Measurements from ENCODE around the gene SDHAF2.
A peak's percentile ranks its signal among the peaks of the same experiment; 100 is the strongest.

SDHAF2 gene

GRCh38 chr11:61480994-61481335, 51.0 kb downstream of the SDHAF2 start:
- DNase-seq (ENCODE audit: low read depth), result peak; percentile 50

GRCh38 chr11:61481806-61482205, 51.9 kb downstream of the SDHAF2 start:
- no peak for DNase-seq (ENCODE audit: low read depth)
- no peak overlapping the region for H3K4me3 ChIP-seq (ENCODE audit: low read depth, low read length)
- no peak for TF ChIP-seq CTCF (conservative IDR thresholded peaks at IDR 0.05; ENCODE audit: low read depth, low read length)

More at GRCh38 chr11:61480994-61481335, 51.0 kb downstream of the SDHAF2 start:
- no peak for TF ChIP-seq CTCF (conservative IDR thresholded peaks at IDR 0.05; ENCODE audit: low read depth, low read length)
- H3K4me3 ChIP-seq (ENCODE audit: low read depth, low read length), result no peak overlapping the region

- no peak for DNase-seq (ENCODE audit: low read depth)
- peak; percentile 70 for TF ChIP-seq CTCF (conservative IDR thresholded peaks at IDR 0.05; ENCODE audit: low read depth, low read length)
- H3K4me3 ChIP-seq (ENCODE audit: low read depth, low read length), result no peak overlapping the region
These were observed 52.6 kb downstream of the SDHAF2 start for GRCh38 chr11:61482513-61482912.

- DNase-seq (ENCODE audit: low read depth), result no peak
- no peak overlapping the region for H3K4me3 ChIP-seq (ENCODE audit: low read depth, low read length)
- TF ChIP-seq CTCF (conservative IDR thresholded peaks at IDR 0.05; ENCODE audit: low read depth, low read length), result no peak
These were observed 54.6 kb downstream of the SDHAF2 start for GRCh38 chr11:61484541-61484940.

- DNase-seq (ENCODE audit: low read depth), result no peak
- H3K4me3 ChIP-seq (ENCODE audit: low read depth, low read length), result no peak overlapping the region
- TF ChIP-seq CTCF (conservative IDR thresholded peaks at IDR 0.05; ENCODE audit: low read depth, low read length), result no peak
These were observed 55.2 kb downstream of the SDHAF2 start for GRCh38 chr11:61485080-61485479.

- no peak for TF ChIP-seq CTCF (conservative IDR thresholded peaks at IDR 0.05; ENCODE audit: low read depth, low read length)
- DNase-seq (ENCODE audit: low read depth), result no peak
- no peak overlapping the region for H3K4me3 ChIP-seq (ENCODE audit: low read depth, low read length)
These were observed 56.2 kb downstream of the SDHAF2 start for GRCh38 chr11:61486011-61486620.

GRCh38 chr11:61486779-61487178, 56.9 kb downstream of the SDHAF2 start:
- H3K4me3 ChIP-seq (ENCODE audit: low read depth, low read length), result no peak overlapping the region
- no peak for DNase-seq (ENCODE audit: low read depth)
- no peak for TF ChIP-seq CTCF (conservative IDR thresholded peaks at IDR 0.05; ENCODE audit: low read depth, low read length)
